PFSK-1 (cell line): ENCODE measurements around the gene OPTC.

ENCODE experiments used
- FOXP2 ChIP-seq: optimal IDR thresholded peaks from 2 replicates; pipeline ENCODE3; 2011; ENCODE audit warnings: borderline replicate concordance, control low read depth, inconsistent platforms; ENCODE audit not compliant: insufficient read depth; ENCODE audit errors: extremely low read length, extremely low read depth
- POLR2AphosphoS5 ChIP-seq: IDR thresholded peaks from 2 replicates; pipeline ENCODE4 v1.6.1; 2012; ENCODE audit warnings: low read depth, mild to moderate bottlenecking, control low read depth, low read length, moderate library complexity
- REST ChIP-seq, 2 experiments: IDR thresholded peaks; 2 replicates each; pipeline versions ENCODE4 v1.6.1 to v1.8.0; 2011 to 2012; ENCODE audit warnings: low read depth in 2 of 2, low read length in 2 of 2, control low read depth in 1 of 2, inconsistent platforms in 1 of 2, mild to moderate bottlenecking in 1 of 2, moderate library complexity in 1 of 2; ENCODE audit not compliant: insufficient read depth in 1 of 2
- SIN3A ChIP-seq: IDR thresholded peaks from 2 replicates; pipeline ENCODE4 v1.6.1; 2012; ENCODE audit warnings: mild to moderate bottlenecking, low read length, moderate library complexity, borderline replicate concordance; ENCODE audit not compliant: insufficient read depth
- TAF1 ChIP-seq: IDR thresholded peaks from 2 replicates; pipeline ENCODE4 v1.6.1; 2012; ENCODE audit warnings: low read length, control low read depth, borderline replicate concordance; ENCODE audit not compliant: insufficient read depth

The OPTC gene

GRCh38 chr1:203511513-203511912, 17.6 kb downstream of the OPTC start:
- TF ChIP-seq REST (IDR thresholded peaks at IDR 0.05; ENCODE audit: insufficient read depth in 1 of 2, low read depth in 2 of 2, low read length in 2 of 2) (no peak), POLR2AphosphoS5 (no peak), TAF1 (no peak), SIN3A (no peak), FOXP2 (no peak)

- TF ChIP-seq POLR2AphosphoS5 (no peak), REST (IDR thresholded peaks at IDR 0.05; ENCODE audit: insufficient read depth in 1 of 2, low read depth in 2 of 2, low read length in 2 of 2) (no peak), TAF1 (no peak), FOXP2 (no peak), SIN3A (no peak)
Measured at GRCh38 chr1:203511930-203512329, 18.0 kb downstream of the OPTC start.

- TF ChIP-seq TAF1 (no peak), FOXP2 (no peak), POLR2AphosphoS5 (no peak)
Measured at GRCh38 chr1:203512517-203512847, 18.5 kb downstream of the OPTC start.

- TF ChIP-seq POLR2AphosphoS5 (no peak), REST (IDR thresholded peaks at IDR 0.05; ENCODE audit: insufficient read depth in 1 of 2, low read depth in 2 of 2, low read length in 2 of 2) (no peak), SIN3A (no peak), FOXP2 (no peak), TAF1 (no peak)
Measured at GRCh38 chr1:203512848-203513584, 19.1 kb downstream of the OPTC start.

GRCh38 chr1:203513585-203514031, 19.7 kb downstream of the OPTC start:
- TF ChIP-seq FOXP2: no peak

GRCh38 chr1:203516184-203516583, 22.2 kb downstream of the OPTC start:
- TF ChIP-seq POLR2AphosphoS5 (no peak), SIN3A (no peak), REST (IDR thresholded peaks at IDR 0.05; ENCODE audit: insufficient read depth in 1 of 2, low read depth in 2 of 2, low read length in 2 of 2) (no peak)
